CD4-positive, alpha-beta T cell treated with Interleukin-1 beta for 1 hour (primary cell): ENCODE measurements around the gene PLEKHA8.

ENCODE experiments used
- DNase-seq, 2 donors: peaks; one replicate each; pipeline ENCODE4 v3.0.0-alpha.2; 2020 to 2022

PLEKHA8 gene

GRCh38 chr7:30148426-30148825, 120.2 kb downstream of the PLEKHA8 start:
- no peak for DNase-seq

- peak; percentile 33 to 37 for DNase-seq
Measured at GRCh38 chr7:30148951-30149459, 120.8 kb downstream of the PLEKHA8 start.

GRCh38 chr7:30149640-30150272, 121.5 kb downstream of the PLEKHA8 start:
- DNase-seq: no peak

GRCh38 chr7:30150711-30151110, 122.5 kb downstream of the PLEKHA8 start:
- DNase-seq: no peak

GRCh38 chr7:30154111-30154587, 125.9 kb downstream of the PLEKHA8 start:
- DNase-seq: no peak

GRCh38 chr7:30155481-30155880, 127.3 kb downstream of the PLEKHA8 start:
- no peak for DNase-seq

- DNase-seq: peak; percentile 27 to 37
Measured at GRCh38 chr7:30157204-30157603, 129.0 kb downstream of the PLEKHA8 start.

GRCh38 chr7:30159163-30159562, 131.0 kb downstream of the PLEKHA8 start:
- no peak for DNase-seq

GRCh38 chr7:30159698-30160143, 131.5 kb downstream of the PLEKHA8 start:
- peak in 1 of 2 donors; percentile 39 for DNase-seq

GRCh38 chr7:30160329-30160728, 132.1 kb downstream of the PLEKHA8 start:
- no peak for DNase-seq

- DNase-seq: no peak
Measured at GRCh38 chr7:30162133-30162532, 133.9 kb downstream of the PLEKHA8 start.

- DNase-seq: no peak
Measured at GRCh38 chr7:30162622-30163124, 134.5 kb downstream of the PLEKHA8 start.

GRCh38 chr7:30163231-30163894, 135.2 kb downstream of the PLEKHA8 start:
- DNase-seq: peak; percentile 33 to 41

GRCh38 chr7:30164567-30164966, 136.4 kb downstream of the PLEKHA8 start:
- DNase-seq: peak in 1 of 2 donors; percentile 46

GRCh38 chr7:30165590-30165989, 137.4 kb downstream of the PLEKHA8 start:
- no peak for DNase-seq

GRCh38 chr7:30166155-30166840, 138.1 kb downstream of the PLEKHA8 start:
- no peak for DNase-seq

- no peak for DNase-seq
Measured at GRCh38 chr7:30166841-30167235, 138.6 kb downstream of the PLEKHA8 start.

GRCh38 chr7:30167901-30168300, 139.7 kb downstream of the PLEKHA8 start:
- DNase-seq: no peak

- DNase-seq: no peak
Measured at GRCh38 chr7:30168835-30169573, 140.8 kb downstream of the PLEKHA8 start.

- DNase-seq: no peak
Measured at GRCh38 chr7:30169579-30169978, 141.4 kb downstream of the PLEKHA8 start.

- no peak for DNase-seq
Measured at GRCh38 chr7:30170476-30171205, 142.4 kb downstream of the PLEKHA8 start.
